HepG2 (cell line): Measurements from ENCODE around the gene NUDT22. TPM values are rescaled to one million over a fixed set of nuclear protein-coding genes. Genes with fewer than 3 reads are reported as not detected.

Source experiments
- AGO2 ChIP-seq: fragments of 200-400 bp; formaldehyde crosslinking; optimal IDR thresholded peaks from 2 replicates; pipeline ENCODE3; 2017; ENCODE audit warnings: mild to moderate bottlenecking, low read depth, low read length, moderate library complexity
- ARNTL ChIP-seq: sonication (generic); formaldehyde crosslinking; IDR thresholded peaks from 2 replicates; pipeline ENCODE4 v1.4.0; 2020; ENCODE audit warnings: mild to moderate bottlenecking, missing genetic modification reagents
- GMEB1 ChIP-seq: sonication (generic); formaldehyde crosslinking; IDR thresholded peaks from 2 replicates; pipeline ENCODE4 v1.5.1; 2020; ENCODE audit warnings: missing genetic modification reagents, mild to moderate bottlenecking, borderline replicate concordance
- HMGA1 ChIP-seq: sonication (generic); formaldehyde crosslinking; conservative IDR thresholded peaks from 2 replicates; pipeline ENCODE4 v1.4.0; 2020; ENCODE audit warnings: missing genetic modification reagents
- HNF4G ChIP-seq, 2 experiments: sonication (generic) in 1 of 2; formaldehyde crosslinking in 1 of 2; IDR thresholded peaks; 2 replicates each; pipeline versions ENCODE4 v1.4.0 to v1.6.1; 2011 to 2020; ENCODE audit warnings: borderline replicate concordance in 2 of 2, low read depth in 2 of 2, mild to moderate bottlenecking in 2 of 2, low read length in 1 of 2, missing genetic modification reagents in 1 of 2, moderate library complexity in 1 of 2
- HNRNPLL ChIP-seq: fragments of 200-400 bp; formaldehyde crosslinking; IDR thresholded peaks from 2 replicates; pipeline ENCODE4 v1.6.1; 2017; ENCODE audit warnings: mild to moderate bottlenecking, low read depth, low read length; ENCODE audit not compliant: poor library complexity, severe bottlenecking
- KAT2B ChIP-seq: fragments of 150-350 bp; IDR thresholded peaks from 2 replicates; pipeline ENCODE4 v1.6.1; 2014; ENCODE audit warnings: low read depth, low read length, borderline replicate concordance
- KDM1A ChIP-seq: IDR thresholded peaks from 2 replicates; pipeline ENCODE4 v1.6.1; 2016; ENCODE audit warnings: missing compliant biosample characterization
- NFKBIZ ChIP-seq: IDR thresholded peaks from 2 replicates; pipeline ENCODE4 v1.6.1; 2018; ENCODE audit warnings: missing genetic modification reagents, missing compliant biosample characterization
- RAD51 ChIP-seq: fragments of 450-650 bp; IDR thresholded peaks from 2 replicates; pipeline ENCODE4 v1.6.1; 2016; ENCODE audit warnings: borderline replicate concordance
- SIN3B ChIP-seq: fragments of 150-350 bp; IDR thresholded peaks from 2 replicates; pipeline ENCODE4 v1.6.1; 2014; ENCODE audit warnings: low read length
- SIX4 ChIP-seq: sonication (generic); formaldehyde crosslinking; IDR thresholded peaks from 2 replicates; pipeline ENCODE4 v1.4.0; 2020; ENCODE audit warnings: missing genetic modification reagents
- U2AF1 ChIP-seq: fragments of 200-400 bp; formaldehyde crosslinking; optimal IDR thresholded peaks from 2 replicates; pipeline ENCODE3; 2017; ENCODE audit warnings: mild to moderate bottlenecking, low read depth, low read length
- ZFP62 ChIP-seq: sonication (generic); formaldehyde crosslinking; IDR thresholded peaks from 2 replicates; pipeline ENCODE4 v1.4.0; 2020; ENCODE audit warnings: missing genetic modification reagents
- ZMYM4 ChIP-seq: sonication (generic); formaldehyde crosslinking; IDR thresholded peaks from 2 replicates; pipeline ENCODE4 v1.8.1; 2023; ENCODE audit warnings: mild to moderate bottlenecking, missing genetic modification reagents
- ZNF737 ChIP-seq: sonication (generic); formaldehyde crosslinking; IDR thresholded peaks from 2 replicates; pipeline ENCODE4 v1.5.0; 2020; ENCODE audit warnings: missing genetic modification reagents, mild to moderate bottlenecking, borderline replicate concordance
- ZNF772 ChIP-seq: sonication (generic); formaldehyde crosslinking; IDR thresholded peaks from 2 replicates; pipeline ENCODE4 v1.5.0; 2020; ENCODE audit warnings: mild to moderate bottlenecking, missing genetic modification reagents
- ZNF776 ChIP-seq: sonication (generic); formaldehyde crosslinking; IDR thresholded peaks from 2 replicates; pipeline ENCODE4 v1.4.0; 2020; ENCODE audit warnings: mild to moderate bottlenecking, missing genetic modification reagents
- polyA plus RNA-seq, 8 experiments: library from polyadenylated mRNA; depleted of rRNA in 3 of 8; stranded (reverse) in 7 of 8; unstranded in 1 of 8; fragments of >200 nt; fragmentation: Illumina TruSeq in 4 of 8; extraction: Trizol in 4 of 8; gene quantifications; 2 replicates each; pipeline versions ENCODE4 v1.2.1 to v1.2.3, GENCODE V29; 2011 to 2016; ENCODE audit warnings: low read depth in 4 of 8, missing spikeins in 1 of 8, mixed read lengths in 1 of 8; ENCODE audit not compliant: insufficient read depth in 1 of 8
- total RNA-seq, 5 experiments: library from RNA; depleted of rRNA; stranded (reverse); fragments of >200 nt; fragmentation: Illumina TruSeq; extraction: Trizol; gene quantifications; 2 replicates each; pipeline ENCODE4 v1.2.3, GENCODE V29; 2016; ENCODE audit warnings: low read depth in 1 of 5
- TF ChIP-seq, protein P1 (sequence below): sonication (generic); formaldehyde crosslinking; IDR thresholded peaks from 2 replicates; pipeline ENCODE4 v1.5.0; 2020; ENCODE audit warnings: missing genetic modification reagents, mild to moderate bottlenecking, borderline replicate concordance
- TF ChIP-seq, protein P2 (sequence below): sonication (generic); formaldehyde crosslinking; IDR thresholded peaks from 2 replicates; pipeline ENCODE4 v1.5.1; 2020; ENCODE audit warnings: mild to moderate bottlenecking, missing genetic modification reagents, moderate library complexity
- TF ChIP-seq, protein P3 (sequence below): sonication (generic); formaldehyde crosslinking; IDR thresholded peaks from 2 replicates; pipeline ENCODE4 v1.4.0; 2020; ENCODE audit warnings: missing genetic modification reagents, borderline replicate concordance
- TF ChIP-seq, protein P4 (sequence below): IDR thresholded peaks from 2 replicates; pipeline ENCODE4 v1.6.1; 2012; ENCODE audit warnings: low read depth, low read length, improper control_type of control experiment

Gene NUDT22
- total and polyA plus RNA-seq, 2 of the 13 experiments (the other 11 are each of a cell fraction or from before 2014, with no cell fraction given): 33.5 to 39.8 TPM

GRCh38 chr11:64185175-64185692, 40.8 kb upstream of the NUDT22 start (continued):
- peak; percentile 98; the same call in 1 of the 2 replicates for TF ChIP-seq ZNF776 (CRISPR knock-in tag)
- TF ChIP-seq NFKBIZ (CRISPR knock-in tag): peak; percentile 92
- TF ChIP-seq RAD51: peak; percentile 69
- peak; percentile 93 for TF ChIP-seq ZNF772 (CRISPR knock-in tag)
- TF ChIP-seq HMGA1: no peak
- TF ChIP-seq ZNF737 (CRISPR knock-in tag): peak; percentile 99
- TF ChIP-seq GMEB1 (CRISPR knock-in tag): 0 out of 2 replicates have a peak, but pooled peaks have one; percentile 47
- peak; percentile 95 for TF ChIP-seq ARNTL
- TF ChIP-seq, protein P1, sequence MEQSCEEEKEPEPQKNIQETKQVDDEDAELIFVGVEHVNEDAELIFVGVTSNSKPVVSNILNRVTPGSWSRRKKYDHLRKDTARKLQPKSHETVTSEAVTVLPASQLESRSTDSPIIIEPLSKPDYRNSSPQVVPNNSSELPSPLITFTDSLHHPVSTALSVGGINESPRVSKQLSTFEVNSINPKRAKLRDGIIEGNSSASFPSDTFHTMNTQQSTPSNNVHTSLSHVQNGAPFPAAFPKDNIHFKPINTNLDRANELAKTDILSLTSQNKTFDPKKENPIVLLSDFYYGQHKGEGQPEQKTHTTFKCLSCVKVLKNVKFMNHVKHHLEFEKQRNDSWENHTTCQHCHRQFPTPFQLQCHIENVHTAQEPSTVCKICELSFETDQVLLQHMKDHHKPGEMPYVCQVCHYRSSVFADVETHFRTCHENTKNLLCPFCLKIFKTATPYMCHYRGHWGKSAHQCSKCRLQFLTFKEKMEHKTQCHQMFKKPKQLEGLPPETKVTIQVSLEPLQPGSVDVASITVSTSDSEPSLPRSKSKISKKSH (CRISPR knock-in tag): peak; percentile 95
- TF ChIP-seq KDM1A: peak; percentile 45; the same call in 1 of the 2 replicates
- no peak for TF ChIP-seq KAT2B
- no peak for TF ChIP-seq ZFP62 (CRISPR knock-in tag)
- TF ChIP-seq HNF4G (IDR thresholded peaks at IDR 0.05; ENCODE audit: borderline replicate concordance, low read depth, low read length): no peak
- peak; percentile 56; the same call in 1 of the 2 replicates for TF ChIP-seq HNF4G (CRISPR knock-in tag; IDR thresholded peaks at IDR 0.05; ENCODE audit: borderline replicate concordance, low read depth)
- TF ChIP-seq, protein P2, sequence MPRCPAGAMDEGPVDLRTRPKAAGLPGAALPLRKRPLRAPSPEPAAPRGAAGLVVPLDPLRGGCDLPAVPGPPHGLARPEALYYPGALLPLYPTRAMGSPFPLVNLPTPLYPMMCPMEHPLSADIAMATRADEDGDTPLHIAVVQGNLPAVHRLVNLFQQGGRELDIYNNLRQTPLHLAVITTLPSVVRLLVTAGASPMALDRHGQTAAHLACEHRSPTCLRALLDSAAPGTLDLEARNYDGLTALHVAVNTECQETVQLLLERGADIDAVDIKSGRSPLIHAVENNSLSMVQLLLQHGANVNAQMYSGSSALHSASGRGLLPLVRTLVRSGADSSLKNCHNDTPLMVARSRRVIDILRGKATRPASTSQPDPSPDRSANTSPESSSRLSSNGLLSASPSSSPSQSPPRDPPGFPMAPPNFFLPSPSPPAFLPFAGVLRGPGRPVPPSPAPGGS (CRISPR knock-in tag): peak; percentile 99
- no peak for TF ChIP-seq U2AF1
- peak; percentile 38 for TF ChIP-seq HNRNPLL
- TF ChIP-seq, protein P3, sequence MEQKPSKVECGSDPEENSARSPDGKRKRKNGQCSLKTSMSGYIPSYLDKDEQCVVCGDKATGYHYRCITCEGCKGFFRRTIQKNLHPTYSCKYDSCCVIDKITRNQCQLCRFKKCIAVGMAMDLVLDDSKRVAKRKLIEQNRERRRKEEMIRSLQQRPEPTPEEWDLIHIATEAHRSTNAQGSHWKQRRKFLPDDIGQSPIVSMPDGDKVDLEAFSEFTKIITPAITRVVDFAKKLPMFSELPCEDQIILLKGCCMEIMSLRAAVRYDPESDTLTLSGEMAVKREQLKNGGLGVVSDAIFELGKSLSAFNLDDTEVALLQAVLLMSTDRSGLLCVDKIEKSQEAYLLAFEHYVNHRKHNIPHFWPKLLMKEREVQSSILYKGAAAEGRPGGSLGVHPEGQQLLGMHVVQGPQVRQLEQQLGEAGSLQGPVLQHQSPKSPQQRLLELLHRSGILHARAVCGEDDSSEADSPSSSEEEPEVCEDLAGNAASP (CRISPR knock-in tag): no peak; the same call in 1 of the 2 replicates
- 0 out of 2 replicates have a peak, but pooled peaks have one; percentile 15 for TF ChIP-seq SIX4 (CRISPR knock-in tag)
- no peak; the same call in 1 of the 2 replicates for TF ChIP-seq ZMYM4 (CRISPR knock-in tag)
- TF ChIP-seq AGO2: peak; percentile 98
- TF ChIP-seq, protein P4, sequence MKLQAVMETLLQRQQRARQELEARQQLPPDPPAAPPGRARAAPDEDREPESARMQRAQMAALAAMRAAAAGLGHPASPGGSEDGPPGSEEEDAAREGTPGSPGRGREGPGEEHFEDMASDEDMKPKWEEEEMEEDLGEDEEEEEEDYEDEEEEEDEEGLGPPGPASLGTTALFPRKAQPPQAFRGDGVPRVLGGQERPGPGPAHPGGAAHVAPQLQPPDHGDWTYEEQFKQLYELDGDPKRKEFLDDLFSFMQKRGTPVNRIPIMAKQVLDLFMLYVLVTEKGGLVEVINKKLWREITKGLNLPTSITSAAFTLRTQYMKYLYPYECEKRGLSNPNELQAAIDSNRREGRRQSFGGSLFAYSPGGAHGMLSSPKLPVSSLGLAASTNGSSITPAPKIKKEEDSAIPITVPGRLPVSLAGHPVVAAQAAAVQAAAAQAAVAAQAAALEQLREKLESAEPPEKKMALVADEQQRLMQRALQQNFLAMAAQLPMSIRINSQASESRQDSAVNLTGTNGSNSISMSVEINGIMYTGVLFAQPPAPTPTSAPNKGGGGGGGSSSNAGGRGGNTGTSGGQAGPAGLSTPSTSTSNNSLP: no peak
- no peak for TF ChIP-seq SIN3B
